Measurements from ENCODE around the gene TCF7L1.

TCF7L1 gene

DNA sequence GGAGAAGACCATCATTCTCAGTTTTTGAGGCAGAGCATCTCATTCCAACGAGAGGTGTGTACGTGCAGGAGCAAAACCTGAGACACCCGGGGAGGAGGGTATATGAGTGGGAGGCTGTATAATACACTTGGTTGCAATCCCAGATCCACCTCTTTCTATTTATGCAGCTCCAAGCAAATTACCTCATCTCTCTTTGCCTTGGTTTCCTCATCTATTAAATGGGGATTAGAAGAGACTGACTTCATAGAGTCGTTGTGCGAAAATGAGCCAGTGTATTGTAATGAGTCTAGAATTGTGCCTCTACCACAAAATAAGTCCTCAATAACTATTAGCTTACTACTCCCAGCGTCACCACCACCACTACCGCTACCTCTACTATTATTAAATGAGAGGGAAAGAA, 154.5 kb downstream of the TCF7L1 start:
- TF ChIP-seq EZH2phosphoT487 (IDR thresholded peaks at IDR 0.05; ENCODE audit: borderline replicate concordance, low read length), result no peak
- TF ChIP-seq CTCF (IDR thresholded peaks at IDR 0.05; ENCODE audit: low read depth, low read length, poor library complexity, severe bottlenecking), result no peak
- H3K4me3 ChIP-seq (ENCODE audit: low read length), result no peak overlapping the region

GRCh38 chr2:85288244-85288725, 155.1 kb downstream of the TCF7L1 start:
- Histone ChIP-seq H3K79me2 (ENCODE audit: control insufficient read depth, low read length) (no peaks in the 10 kb centered on the region), H3K36me3 (ENCODE audit: control insufficient read depth, low read length) (no peaks in the 10 kb centered on the region), H3K27me3 (ENCODE audit: control insufficient read depth, low read length) (peaks cover 10% of the 10 kb centered on the region; the same call in 1 of the 2 replicates), H3F3A (ENCODE audit: control insufficient read depth, insufficient read depth) (no peaks in the 10 kb centered on the region), H3K27ac (ENCODE audit: low read depth, low read length) (no peak overlapping the region), H3K9me2 (replicated peaks; ENCODE audit: control insufficient read depth, low read length) (no peaks in the 10 kb centered on the region), H3K9me3 (ENCODE audit: control insufficient read depth, insufficient read depth, low read length) (no peaks in the 10 kb centered on the region), H4K20me1 (ENCODE audit: control insufficient read depth, insufficient read depth, low read depth, low read length) (no peaks in the 10 kb centered on the region), H3K4me3 (ENCODE audit: low read length) (no peak overlapping the region), H3K4me1 (ENCODE audit: control insufficient read depth, low read length) (no peaks in the 10 kb centered on the region), H3K4me2 (ENCODE audit: low read length) (no peak overlapping the region)
- TF ChIP-seq EZH2phosphoT487 (IDR thresholded peaks at IDR 0.05; ENCODE audit: borderline replicate concordance, low read length), result no peak
- TF ChIP-seq CTCF (IDR thresholded peaks at IDR 0.05; ENCODE audit: low read depth, low read length, poor library complexity, severe bottlenecking), result no peak

More for the DNA sequence above, 154.5 kb downstream of the TCF7L1 start:
- Histone ChIP-seq H3K27ac (ENCODE audit: low read depth, low read length) (no peak overlapping the region), H3K9me3 (ENCODE audit: control insufficient read depth, insufficient read depth, low read length) (no peaks in the 10 kb centered on the region), H3K9me2 (replicated peaks; ENCODE audit: control insufficient read depth, low read length) (no peaks in the 10 kb centered on the region), H3K27me3 (ENCODE audit: control insufficient read depth, low read length) (peaks cover 5% of the 10 kb centered on the region; the same call in 1 of the 2 replicates), H3F3A (ENCODE audit: control insufficient read depth, insufficient read depth) (no peaks in the 10 kb centered on the region), H3K4me2 (ENCODE audit: low read length) (no peak overlapping the region), H3K79me2 (ENCODE audit: control insufficient read depth, low read length) (no peaks in the 10 kb centered on the region), H3K36me3 (ENCODE audit: control insufficient read depth, low read length) (no peaks in the 10 kb centered on the region), H3K4me1 (ENCODE audit: control insufficient read depth, low read length) (no peaks in the 10 kb centered on the region), H4K20me1 (ENCODE audit: control insufficient read depth, insufficient read depth, low read depth, low read length) (no peaks in the 10 kb centered on the region)

- peaks cover 15% of the 10 kb centered on the region for H3K27me3 ChIP-seq (ENCODE audit: control insufficient read depth, low read length)
- no peaks in the 10 kb centered on the region for H3K9me2 ChIP-seq (replicated peaks; ENCODE audit: control insufficient read depth, low read length)
- H3K27ac ChIP-seq (ENCODE audit: low read depth, low read length), result no peak overlapping the region
- H3K36me3 ChIP-seq (ENCODE audit: control insufficient read depth, low read length), result no peaks in the 10 kb centered on the region
- TF ChIP-seq EZH2phosphoT487 (IDR thresholded peaks at IDR 0.05; ENCODE audit: borderline replicate concordance, low read length), result no peak
- H3K4me3 ChIP-seq (ENCODE audit: low read length), result no peak overlapping the region
- no peaks in the 10 kb centered on the region for H4K20me1 ChIP-seq (ENCODE audit: control insufficient read depth, insufficient read depth, low read depth, low read length)
- H3F3A ChIP-seq (ENCODE audit: control insufficient read depth, insufficient read depth), result no peaks in the 10 kb centered on the region
- H3K4me2 ChIP-seq (ENCODE audit: low read length), result no peak overlapping the region
- H3K79me2 ChIP-seq (ENCODE audit: control insufficient read depth, low read length), result no peaks in the 10 kb centered on the region
- no peaks in the 10 kb centered on the region for H3K9me3 ChIP-seq (ENCODE audit: control insufficient read depth, insufficient read depth, low read length)
- no peaks in the 10 kb centered on the region for H3K4me1 ChIP-seq (ENCODE audit: control insufficient read depth, low read length)
Observed at GRCh38 chr2:85291425-85292023, 158.3 kb downstream of the TCF7L1 start.

GRCh38 chr2:85302121-85302520, 168.9 kb downstream of the TCF7L1 start:
- Histone ChIP-seq H3K79me2 (ENCODE audit: control insufficient read depth, low read length) (no peaks in the 10 kb centered on the region), H4K20me1 (ENCODE audit: control insufficient read depth, insufficient read depth, low read depth, low read length) (no peaks in the 10 kb centered on the region), H3K27ac (ENCODE audit: low read depth, low read length) (no peak overlapping the region), H3K4me1 (ENCODE audit: control insufficient read depth, low read length) (peaks cover 7% of the 10 kb centered on the region), H3K4me2 (ENCODE audit: low read length) (no peak overlapping the region), H3K9me3 (ENCODE audit: control insufficient read depth, insufficient read depth, low read length) (no peaks in the 10 kb centered on the region), H3K4me3 (ENCODE audit: low read length) (no peak overlapping the region), H3K9me2 (replicated peaks; ENCODE audit: control insufficient read depth, low read length) (no peaks in the 10 kb centered on the region), H3K27me3 (ENCODE audit: control insufficient read depth, low read length) (peaks cover 38% of the 10 kb centered on the region), H3F3A (ENCODE audit: control insufficient read depth, insufficient read depth) (no peaks in the 10 kb centered on the region), H3K36me3 (ENCODE audit: control insufficient read depth, low read length) (no peaks in the 10 kb centered on the region)
- no peak for TF ChIP-seq EZH2phosphoT487 (IDR thresholded peaks at IDR 0.05; ENCODE audit: borderline replicate concordance, low read length)
- no peak for TF ChIP-seq CTCF (IDR thresholded peaks at IDR 0.05; ENCODE audit: low read depth, low read length, poor library complexity, severe bottlenecking)
